Natural killer cell (primary cell): ENCODE data around the gene KLHL14. TPM values are rescaled to one million over a fixed set of nuclear protein-coding genes. Genes with fewer than 3 reads are reported as not detected.

Experiments
- ATAC-seq, 3 donors: fragments of 150-1000 bp in 2 of 3; fragments of 200-7000 bp in 1 of 3; cut with Tn5 transposase; 1 replicate in 1 of 3; 2 replicates in 2 of 3; pipeline ENCODE4 v1.10.0; 2021; ENCODE audit warnings: mild to moderate bottlenecking in 2 of 3, moderate library complexity in 2 of 3
- DNase-seq, 2 donors: peaks; one replicate each; pipeline versions ENCODE4 v3.0.0 to v3.0.0-alpha.2; 2013 to 2021; ENCODE audit warnings: mixed read lengths in 1 of 2
- H3K27ac ChIP-seq: one replicate; pipeline ENCODE4 v1.5.1; 2013; ENCODE audit warnings: mild to moderate bottlenecking, low read length
- H3K27me3 ChIP-seq: one replicate; pipeline ENCODE4 v1.6.1; 2013; ENCODE audit warnings: low read length; ENCODE audit not compliant: control insufficient read depth, insufficient read depth
- H3K36me3 ChIP-seq: one replicate; pipeline ENCODE4 v1.6.1; 2013; ENCODE audit warnings: low read length; ENCODE audit not compliant: control insufficient read depth, insufficient read depth
- H3K4me1 ChIP-seq: one replicate; pipeline ENCODE4 v1.6.1; 2013; ENCODE audit warnings: low read length; ENCODE audit not compliant: control insufficient read depth, insufficient read depth
- H3K4me3 ChIP-seq: one replicate; pipeline ENCODE4 v1.5.1; 2013; ENCODE audit warnings: low read length
- H3K9me3 ChIP-seq: one replicate; pipeline ENCODE4 v1.6.1; 2013; ENCODE audit warnings: low read length; ENCODE audit not compliant: control insufficient read depth, insufficient read depth
- H3K27ac Mint-ChIP-seq, 2 donors: one replicate each; pipeline ENCODE4 v1.8.0; 2022; ENCODE audit warnings: mild to moderate bottlenecking in 2 of 2, mixed read lengths in 2 of 2, moderate library complexity in 1 of 2
- H3K27me3 Mint-ChIP-seq, 2 donors: one replicate each; pipeline ENCODE4 v1.8.0; 2022; ENCODE audit warnings: low read depth in 2 of 2, mixed read lengths in 2 of 2
- H3K36me3 Mint-ChIP-seq: one replicate; pipeline ENCODE4 v1.8.0; 2022; ENCODE audit warnings: mixed read lengths
- H3K4me1 Mint-ChIP-seq, 2 donors: one replicate each; pipeline ENCODE4 v1.8.0; 2022; ENCODE audit warnings: mixed read lengths in 2 of 2
- H3K4me3 Mint-ChIP-seq: one replicate; pipeline ENCODE4 v1.8.0; 2022; ENCODE audit warnings: mild to moderate bottlenecking, moderate library complexity, mixed read lengths
- H3K9me3 Mint-ChIP-seq, 2 donors: one replicate each; pipeline ENCODE4 v1.8.0; 2022; ENCODE audit warnings: mixed read lengths in 2 of 2
- CTCF ChIP-seq: fragments of 200-600 bp; IDR thresholded peaks from one replicate; pipeline ENCODE4 v1.8.0; 2022; ENCODE audit warnings: antibody characterized with exemption
- WGBS: methylation state at CpG from one replicate; pipeline ENCODE4 v1.1.7; 2013; ENCODE audit warnings: missing lambda C conversion rate; ENCODE audit not compliant: insufficient coverage; 5-methylcytosine and 5-hydroxymethylcytosine counted together
- intact Hi-C: fragments of 100-400 bp; cut with micrococcal nuclease; formaldehyde crosslinking; loops from one replicate; pipeline ENCODE4 v1.14.2; 2022
- total RNA-seq, 4 donors: library from RNA; stranded (reverse); fragments of 120-200 nt in 1 of 4; gene quantifications; one replicate each; pipeline versions ENCODE4 v1.2.3 to v1.2.4, GENCODE V29; 2013 to 2022

The KLHL14 gene
- total RNA-seq, 3 donors from 2014 or later (not counting 1 experiment from before 2014, with no cell fraction given), result 0.26 to 0.28 TPM; not detected in 1

GRCh38 chr18:32734442-32734841, 38.4 kb downstream of the KLHL14 start:
- peaks cover 5 to 6% of the 10 kb centered on the region in 2 donors for H3K9me3 Mint-ChIP-seq
- Histone ChIP-seq H3K4me1 (no peaks in the 10 kb centered on the region), H3K36me3 (no peaks in the 10 kb centered on the region), H3K27ac (no peak overlapping the region), H3K9me3 (no peaks in the 10 kb centered on the region), H3K4me3 (no peak overlapping the region), H3K27me3 (no peaks in the 10 kb centered on the region)
- intact Hi-C loops, result no loop called here
- no peak for DNase-seq
- WGBS, result 97% methylated on average over 2 of the region's 2 CpGs
- H3K27ac Mint-ChIP-seq, result no peak overlapping the region
- no peak overlapping the region for H3K4me3 Mint-ChIP-seq
- no peaks in the 10 kb centered on the region for H3K36me3 Mint-ChIP-seq
- no peaks in the 10 kb centered on the region for H3K27me3 Mint-ChIP-seq
- H3K4me1 Mint-ChIP-seq, result no peaks in the 10 kb centered on the region
- no peak for ATAC-seq
- TF ChIP-seq CTCF, result no peak

- Mint-ChIP-seq H3K27ac (no peak overlapping the region), H3K27me3 (no peaks in the 10 kb centered on the region), H3K36me3 (no peaks in the 10 kb centered on the region), H3K4me1 (no peaks in the 10 kb centered on the region), H3K9me3 (peaks cover 5 to 8% of the 10 kb centered on the region in 2 donors), H3K4me3 (no peak overlapping the region)
- no peak overlapping the region for H3K4me3 ChIP-seq
- DNase-seq, result no peak
- H3K9me3 ChIP-seq, result no peaks in the 10 kb centered on the region
- no peaks in the 10 kb centered on the region for H3K36me3 ChIP-seq
- H3K4me1 ChIP-seq, result no peaks in the 10 kb centered on the region
- H3K27me3 ChIP-seq, result no peaks in the 10 kb centered on the region
- no peak overlapping the region for H3K27ac ChIP-seq
- intact Hi-C loops, result no loop called here
- no peak for ATAC-seq
- 100% methylated on average over 1 of the region's 1 CpG for WGBS
- no peak for TF ChIP-seq CTCF
Measured at GRCh38 chr18:32732165-32732564, 40.7 kb downstream of the KLHL14 start.

GRCh38 chr18:32730620-32731091, 42.2 kb downstream of the KLHL14 start:
- DNase-seq (peak in 1 of 2 donors; percentile 23), ATAC-seq (peak; percentile 26 to 60 (median 44))
- Histone ChIP-seq H3K27ac (no peak overlapping the region), H3K4me3 (no peak overlapping the region), H3K9me3 (no peaks in the 10 kb centered on the region), H3K27me3 (no peaks in the 10 kb centered on the region), H3K36me3 (no peaks in the 10 kb centered on the region), H3K4me1 (no peaks in the 10 kb centered on the region)
- 51% methylated on average over 8 of the region's 9 CpGs for WGBS
- H3K4me3 Mint-ChIP-seq, result no peak overlapping the region
- peaks cover 5 to 8% of the 10 kb centered on the region in 2 donors for H3K9me3 Mint-ChIP-seq
- H3K27me3 Mint-ChIP-seq, result no peaks in the 10 kb centered on the region
- H3K4me1 Mint-ChIP-seq, result no peaks in the 10 kb centered on the region
- no peaks in the 10 kb centered on the region for H3K36me3 Mint-ChIP-seq
- TF ChIP-seq CTCF, result no peak
- intact Hi-C loops, result no loop called here
- no peak overlapping the region for H3K27ac Mint-ChIP-seq

GRCh38 chr18:32730068-32730467, 42.8 kb downstream of the KLHL14 start:
- no peaks in the 10 kb centered on the region for H3K4me1 ChIP-seq
- Mint-ChIP-seq H3K27me3 (no peaks in the 10 kb centered on the region), H3K4me3 (no peak overlapping the region), H3K27ac (no peak overlapping the region), H3K36me3 (no peaks in the 10 kb centered on the region), H3K9me3 (peaks cover 5 to 8% of the 10 kb centered on the region in 2 donors), H3K4me1 (no peaks in the 10 kb centered on the region)
- no peaks in the 10 kb centered on the region for H3K9me3 ChIP-seq
- no peak for DNase-seq
- TF ChIP-seq CTCF, result no peak
- H3K27me3 ChIP-seq, result no peaks in the 10 kb centered on the region
- intact Hi-C loops, result no loop called here
- ATAC-seq, result no peak
- no CpG with 5 or more reads among the region's 2 CpGs for WGBS
- no peak overlapping the region for H3K27ac ChIP-seq
- no peak overlapping the region for H3K4me3 ChIP-seq
- no peaks in the 10 kb centered on the region for H3K36me3 ChIP-seq
